Measurements from ENCODE around the gene STYK1. TPM values are rescaled to one million over a fixed set of nuclear protein-coding genes. Genes with fewer than 3 reads are reported as not detected.
"Not testable (repeated sequence)": the region's sequence is repeated elsewhere in the genome, so short reads cannot be mapped to it uniquely, and the experiment has no call there.

The STYK1 gene
- total RNA-seq, 1 donor from 2014 or later = not detected

DNA sequence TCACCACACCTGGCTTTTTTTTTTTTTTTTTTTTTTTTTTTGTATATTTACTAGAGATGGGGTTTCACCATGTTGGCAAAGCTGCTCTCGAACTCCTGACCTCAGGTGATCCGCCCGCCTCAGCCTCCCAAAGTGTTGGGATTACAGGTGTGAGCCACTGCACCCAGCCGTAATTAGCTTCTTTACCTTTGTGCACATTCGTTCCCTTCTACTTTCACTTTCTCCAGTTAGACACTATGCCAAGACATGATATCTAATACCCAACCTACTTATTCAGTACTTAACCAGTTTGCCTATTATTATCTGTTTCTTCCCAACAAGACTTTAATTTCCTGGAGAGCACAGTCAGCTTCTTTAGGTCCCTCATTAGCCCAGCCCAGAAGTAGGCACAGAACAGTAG, 5.3 kb downstream of the STYK1 start:
- Mint-ChIP-seq H3K4me1 (ENCODE audit: low read depth) (peaks cover 16% of the 10 kb centered on the region), H3K27me3 (ENCODE audit: low read depth) (peaks cover 53% of the 10 kb centered on the region), H3K4me3 (ENCODE audit: low read depth) (no peak overlapping the region), H3K36me3 (ENCODE audit: low read depth) (no peaks in the 10 kb centered on the region), H3K27ac (no peak overlapping the region), H3K9me3 (no peaks in the 10 kb centered on the region)
- DNase-seq (ENCODE audit: low spot score) = no peak
- intact Hi-C loops (cut with micrococcal nuclease) = no loop called here

DNA sequence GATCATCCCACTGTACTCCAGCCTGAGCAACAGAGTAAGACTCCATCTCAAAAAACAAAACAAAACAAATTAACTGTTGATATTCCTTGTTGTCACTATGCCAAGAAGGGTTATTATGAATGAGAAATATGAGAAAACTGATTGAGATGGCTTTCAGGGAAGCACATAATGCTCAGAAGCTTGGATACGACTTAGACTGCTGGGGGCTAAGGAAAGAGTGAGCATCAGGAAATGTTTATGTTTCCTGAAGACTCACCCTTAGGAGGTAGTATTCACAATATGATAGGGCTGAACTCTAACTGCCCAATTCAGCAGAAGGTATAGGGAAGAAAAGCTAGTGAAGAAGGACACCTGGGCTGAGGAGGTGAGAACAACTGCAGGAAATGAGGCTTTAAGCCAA, 6.3 kb downstream of the STYK1 start:
- no peak overlapping the region for H3K27ac Mint-ChIP-seq
- no peaks in the 10 kb centered on the region for H3K9me3 Mint-ChIP-seq
- H3K4me3 Mint-ChIP-seq (ENCODE audit: low read depth) = no peak overlapping the region
- peaks cover 11% of the 10 kb centered on the region for H3K4me1 Mint-ChIP-seq (ENCODE audit: low read depth)
- intact Hi-C loops (cut with micrococcal nuclease) = no loop called here
- H3K36me3 Mint-ChIP-seq (ENCODE audit: low read depth) = no peaks in the 10 kb centered on the region
- H3K27me3 Mint-ChIP-seq (ENCODE audit: low read depth) = peaks cover 50% of the 10 kb centered on the region
- DNase-seq (ENCODE audit: low spot score) = no peak

DNA sequence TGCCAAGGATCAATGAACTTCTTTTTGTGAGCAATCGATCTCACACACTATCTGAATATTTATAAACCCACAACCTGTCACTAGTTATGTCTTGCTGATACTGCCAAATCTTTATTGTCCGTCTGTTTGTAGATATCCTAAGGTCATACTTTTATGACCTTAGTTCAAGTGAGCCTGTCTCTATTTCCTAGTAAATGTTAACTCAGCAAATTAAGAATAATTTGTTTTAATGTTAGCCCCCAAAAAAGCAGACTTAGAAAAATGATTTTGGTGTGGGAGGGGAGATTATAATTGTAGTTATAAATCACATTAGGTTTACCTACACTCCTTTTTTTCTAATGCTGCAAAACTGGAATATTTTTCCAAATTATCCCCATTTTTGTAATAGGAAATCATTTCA, 9.4 kb downstream of the STYK1 start:
- H3K27ac Mint-ChIP-seq = no peak overlapping the region
- peaks cover 48% of the 10 kb centered on the region for H3K27me3 Mint-ChIP-seq (ENCODE audit: low read depth)
- no peak for DNase-seq (ENCODE audit: low spot score)
- intact Hi-C loops (cut with micrococcal nuclease) = no loop called here
- peaks cover 4% of the 10 kb centered on the region for H3K4me1 Mint-ChIP-seq (ENCODE audit: low read depth)
- no peaks in the 10 kb centered on the region for H3K9me3 Mint-ChIP-seq
- no peaks in the 10 kb centered on the region for H3K36me3 Mint-ChIP-seq (ENCODE audit: low read depth)
- no peak overlapping the region for H3K4me3 Mint-ChIP-seq (ENCODE audit: low read depth)

DNA sequence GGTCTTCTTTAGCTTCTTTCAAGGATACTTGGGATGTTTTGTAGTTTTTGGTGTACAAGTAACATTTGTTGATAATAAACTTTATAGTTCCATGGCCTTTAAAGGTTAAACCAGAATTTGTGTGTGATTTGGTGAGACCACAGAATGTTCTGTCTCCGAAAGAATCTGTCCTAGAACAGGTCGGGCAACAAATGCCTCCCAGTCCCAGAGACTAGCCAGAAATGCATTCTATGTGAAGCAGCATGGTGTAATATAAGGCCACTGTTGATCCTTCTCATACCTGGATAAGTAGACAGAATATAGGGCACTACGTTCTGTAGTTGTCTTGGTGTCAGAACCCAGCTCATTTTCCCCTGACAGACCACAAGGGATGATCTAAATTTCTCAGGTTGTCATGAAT, 10.0 kb downstream of the STYK1 start:
- Mint-ChIP-seq H3K27ac (no peak overlapping the region), H3K4me1 (ENCODE audit: low read depth) (peaks cover 4% of the 10 kb centered on the region), H3K27me3 (ENCODE audit: low read depth) (peaks cover 44% of the 10 kb centered on the region), H3K9me3 (no peaks in the 10 kb centered on the region), H3K36me3 (ENCODE audit: low read depth) (no peaks in the 10 kb centered on the region), H3K4me3 (ENCODE audit: low read depth) (no peak overlapping the region)
- no peak for DNase-seq (ENCODE audit: low spot score)
- intact Hi-C loops (cut with micrococcal nuclease) = no loop called here

DNA sequence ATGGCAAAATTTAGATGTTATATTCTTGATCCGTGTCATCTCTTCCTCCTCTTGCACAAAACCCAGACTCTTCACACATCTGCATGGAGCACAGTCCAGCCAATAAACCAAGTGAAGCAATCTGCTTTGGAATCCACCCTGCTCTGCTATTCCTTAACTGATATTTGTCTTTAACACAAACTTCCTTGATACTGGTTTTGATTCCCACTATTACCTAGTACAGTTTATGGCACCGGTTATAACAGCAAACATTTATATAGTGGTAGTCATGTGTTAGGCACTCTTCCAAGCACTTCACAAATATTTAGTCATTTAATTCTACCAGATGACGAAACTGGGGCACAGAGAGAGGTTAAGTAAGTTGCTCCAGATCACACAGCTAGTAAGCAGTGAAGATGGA, 12.5 kb downstream of the STYK1 start:
- intact Hi-C loops (cut with micrococcal nuclease) = no loop called here
- no peak for DNase-seq (ENCODE audit: low spot score)
- Mint-ChIP-seq H3K4me3 (ENCODE audit: low read depth) (no peak overlapping the region), H3K9me3 (no peaks in the 10 kb centered on the region), H3K36me3 (ENCODE audit: low read depth) (no peaks in the 10 kb centered on the region), H3K4me1 (ENCODE audit: low read depth) (no peaks in the 10 kb centered on the region), H3K27ac (no peak overlapping the region), H3K27me3 (ENCODE audit: low read depth) (peaks cover 37% of the 10 kb centered on the region)

DNA sequence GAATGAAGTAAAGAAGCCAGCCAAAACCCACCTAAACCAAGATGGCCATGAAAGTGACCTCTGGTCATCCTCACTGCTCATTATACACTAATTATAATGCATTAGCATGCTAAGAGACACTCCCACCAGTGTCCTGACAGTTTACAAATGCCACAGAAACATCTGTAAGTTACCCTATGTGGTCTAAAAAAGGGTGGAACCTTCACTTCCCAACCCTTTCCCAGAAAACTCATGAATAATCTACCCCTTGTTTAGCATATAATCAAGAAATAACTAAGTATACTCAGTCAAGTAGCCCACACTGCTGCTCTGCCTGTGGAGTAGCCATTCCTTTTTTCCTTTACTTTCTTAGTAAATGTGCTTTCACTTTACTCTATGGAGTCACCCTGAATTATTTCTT, 19.8 kb downstream of the STYK1 start:
- no peak for DNase-seq (ENCODE audit: low spot score)
- Mint-ChIP-seq H3K4me3 (ENCODE audit: low read depth) (no peak overlapping the region), H3K4me1 (ENCODE audit: low read depth) (no peaks in the 10 kb centered on the region), H3K9me3 (no peaks in the 10 kb centered on the region), H3K36me3 (ENCODE audit: low read depth) (no peaks in the 10 kb centered on the region), H3K27me3 (ENCODE audit: low read depth) (peaks cover 10% of the 10 kb centered on the region), H3K27ac (no peak overlapping the region)
- intact Hi-C loops (cut with micrococcal nuclease) = no loop called here

DNA sequence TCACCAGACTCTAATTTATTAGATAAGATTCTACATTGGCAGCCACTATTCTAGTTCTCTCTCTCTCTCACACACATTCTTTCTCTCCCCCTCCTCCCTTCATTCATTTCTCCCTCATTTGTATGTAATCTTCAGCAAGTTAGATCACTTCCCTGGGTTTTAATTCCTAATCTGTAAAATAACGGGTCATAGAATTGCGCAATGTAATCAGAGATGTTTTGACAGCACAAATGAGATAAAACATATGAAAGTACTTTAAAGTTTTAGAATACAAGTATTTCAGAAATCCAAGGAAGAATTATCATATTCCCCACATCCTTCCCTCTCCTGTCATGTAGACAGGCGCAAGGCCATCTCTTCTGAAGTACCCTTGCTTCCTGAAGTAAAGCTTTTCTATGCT, 21.7 kb downstream of the STYK1 start:
- Mint-ChIP-seq H3K4me1 (ENCODE audit: low read depth) (no peaks in the 10 kb centered on the region), H3K36me3 (ENCODE audit: low read depth) (no peaks in the 10 kb centered on the region), H3K4me3 (ENCODE audit: low read depth) (no peak overlapping the region), H3K9me3 (peaks cover 8% of the 10 kb centered on the region), H3K27ac (no peak overlapping the region), H3K27me3 (ENCODE audit: low read depth) (peaks cover 5% of the 10 kb centered on the region)
- intact Hi-C loops (cut with micrococcal nuclease) = no loop called here
- no peak for DNase-seq (ENCODE audit: low spot score)

DNA sequence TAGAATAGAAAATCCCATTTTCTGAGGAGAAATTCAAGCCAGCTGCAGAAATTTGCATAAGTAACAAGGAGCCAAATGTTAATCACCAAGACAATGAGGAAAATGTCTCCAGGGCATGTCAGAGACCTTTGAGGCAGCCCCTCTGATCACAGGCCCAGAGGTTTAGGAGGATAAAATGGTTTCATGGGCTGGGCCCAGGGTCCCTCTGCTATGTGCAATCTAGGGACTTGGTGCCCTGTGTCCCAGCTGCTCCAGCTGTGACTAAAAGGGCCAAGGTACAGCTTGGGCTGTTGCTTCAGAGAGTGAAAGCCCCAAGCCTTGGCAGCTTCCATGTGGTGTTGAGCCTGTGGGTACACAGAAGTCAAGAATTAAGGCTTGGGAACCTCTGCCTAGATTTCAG, 27.3 kb downstream of the STYK1 start:
- DNase-seq (ENCODE audit: low spot score); H3K4me1 Mint-ChIP-seq (ENCODE audit: low read depth); H3K36me3 Mint-ChIP-seq (ENCODE audit: low read depth); H3K4me3 Mint-ChIP-seq (ENCODE audit: low read depth); H3K27ac Mint-ChIP-seq; H3K27me3 Mint-ChIP-seq (ENCODE audit: low read depth); intact Hi-C loops (cut with micrococcal nuclease): not testable (repeated sequence)
- peaks cover 30% of the 10 kb centered on the region for H3K9me3 Mint-ChIP-seq

DNA sequence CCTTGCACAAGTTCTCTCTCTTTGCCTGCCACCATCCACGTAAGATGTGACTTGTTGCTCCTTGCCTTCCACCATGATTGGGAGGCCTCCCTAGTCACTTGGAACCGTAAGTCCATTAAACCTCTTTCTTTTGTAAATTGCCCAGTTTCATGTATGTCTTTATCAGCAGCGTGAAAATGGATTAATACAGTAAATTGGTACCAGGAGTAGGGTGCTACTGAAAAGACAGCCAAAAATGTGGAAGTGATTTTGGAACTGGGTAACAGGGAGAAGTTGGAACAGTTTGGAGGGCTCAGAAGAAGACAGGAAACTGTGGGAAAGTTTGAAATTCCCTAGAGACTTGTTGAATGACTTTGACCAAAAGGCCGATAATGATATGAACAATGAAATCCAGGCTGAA, 27.9 kb downstream of the STYK1 start:
- intact Hi-C loops (cut with micrococcal nuclease) = no loop called here
- peaks cover 30% of the 10 kb centered on the region for H3K9me3 Mint-ChIP-seq
- DNase-seq (ENCODE audit: low spot score) = no peak

DNA sequence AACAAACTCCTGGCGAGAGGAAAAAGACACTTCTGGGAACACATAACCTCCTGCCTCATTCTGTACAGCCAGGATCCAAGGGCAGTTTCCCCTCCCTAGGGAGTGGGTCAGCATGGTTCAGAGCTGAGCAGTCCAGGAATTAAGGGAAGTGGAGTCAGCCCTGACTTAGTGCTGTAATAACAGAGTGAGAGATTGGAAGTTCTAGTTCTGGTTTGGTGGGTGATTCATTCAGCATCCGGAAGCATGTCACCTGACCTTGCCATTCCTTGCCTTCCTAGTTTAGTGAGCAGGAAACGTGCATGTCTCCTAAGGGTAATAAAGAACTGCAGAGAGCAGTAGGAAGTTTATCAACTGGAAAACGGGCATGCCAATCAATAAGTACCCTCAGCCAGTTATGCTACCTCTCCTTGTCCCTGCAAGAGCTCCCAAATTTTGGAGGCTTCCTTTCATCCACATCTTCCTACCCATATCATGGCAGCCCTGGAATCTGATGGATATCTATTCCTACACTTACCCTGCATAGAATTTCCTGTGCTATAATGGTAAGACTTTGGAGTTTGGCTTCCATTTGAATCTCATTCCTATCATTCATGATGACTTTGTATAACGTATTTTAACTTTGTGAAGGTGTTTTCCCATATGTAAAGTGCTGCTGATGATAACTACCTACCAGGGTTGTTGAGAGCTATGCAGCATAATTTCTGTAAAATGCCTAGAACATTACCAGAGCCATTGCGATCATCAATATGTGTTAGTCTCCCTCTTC, 31.9 kb downstream of the STYK1 start:
- H3K4me1 Mint-ChIP-seq (ENCODE audit: low read depth) = no peaks in the 10 kb centered on the region
- no peak overlapping the region for H3K4me3 Mint-ChIP-seq (ENCODE audit: low read depth)
- H3K27me3 Mint-ChIP-seq (ENCODE audit: low read depth) = peaks cover 12% of the 10 kb centered on the region
- DNase-seq (ENCODE audit: low spot score) = no peak
- intact Hi-C loops (cut with micrococcal nuclease) = no loop called here
- no peak overlapping the region for H3K27ac Mint-ChIP-seq
- peaks cover 22% of the 10 kb centered on the region for H3K9me3 Mint-ChIP-seq
- no peaks in the 10 kb centered on the region for H3K36me3 Mint-ChIP-seq (ENCODE audit: low read depth)

More for the DNA sequence above, 27.9 kb downstream of the STYK1 start:
- Mint-ChIP-seq H3K27me3 (ENCODE audit: low read depth) (peaks cover 6% of the 10 kb centered on the region), H3K27ac (no peak overlapping the region), H3K36me3 (ENCODE audit: low read depth) (no peaks in the 10 kb centered on the region), H3K4me3 (ENCODE audit: low read depth) (no peak overlapping the region), H3K4me1 (ENCODE audit: low read depth) (no peaks in the 10 kb centered on the region)

DNA sequence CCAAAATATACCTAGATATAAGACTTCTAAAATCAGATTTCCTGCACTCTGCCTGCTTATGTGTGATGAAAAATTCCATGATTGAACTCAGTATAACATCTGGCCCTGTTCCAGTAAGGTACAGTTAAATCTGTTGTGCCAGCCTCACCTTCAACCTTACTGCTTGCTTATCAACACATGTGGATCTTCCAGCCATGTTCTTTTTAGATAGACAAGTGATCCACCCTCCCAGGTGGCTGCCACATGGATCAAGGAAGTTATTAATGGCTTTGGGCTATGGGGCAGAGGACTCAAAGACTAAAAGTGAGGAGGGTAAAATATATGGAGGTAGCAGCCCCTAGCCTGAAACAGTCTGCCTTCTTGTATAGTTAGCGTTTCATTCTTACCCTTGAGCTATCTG, 35.1 kb downstream of the STYK1 start:
- no peaks in the 10 kb centered on the region for H3K36me3 Mint-ChIP-seq (ENCODE audit: low read depth)
- intact Hi-C loops (cut with micrococcal nuclease) = no loop called here
- DNase-seq (ENCODE audit: low spot score) = no peak
- no peaks in the 10 kb centered on the region for H3K9me3 Mint-ChIP-seq
- H3K27ac Mint-ChIP-seq = no peak overlapping the region
- H3K4me3 Mint-ChIP-seq (ENCODE audit: low read depth) = no peak overlapping the region
- H3K27me3 Mint-ChIP-seq (ENCODE audit: low read depth) = peaks cover 32% of the 10 kb centered on the region
- no peaks in the 10 kb centered on the region for H3K4me1 Mint-ChIP-seq (ENCODE audit: low read depth)

DNA sequence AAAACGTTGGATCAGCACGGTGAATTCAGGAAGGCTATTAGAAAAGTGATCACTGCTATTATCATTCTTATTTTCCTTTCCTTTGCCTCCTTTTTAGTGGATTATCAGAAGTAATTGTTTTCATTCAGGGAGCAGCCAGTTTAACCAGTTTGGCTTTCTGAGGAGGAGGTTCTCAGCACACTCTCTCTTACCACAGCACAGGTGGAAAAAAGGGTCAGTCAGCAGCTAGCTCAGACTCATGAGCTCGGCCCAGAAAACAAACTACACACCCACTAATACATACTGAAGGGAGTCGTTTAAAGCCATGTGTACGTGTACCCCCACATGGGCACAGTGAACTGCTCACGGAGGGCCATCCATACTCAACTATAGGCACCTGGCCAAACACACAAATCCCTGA, 37.2 kb downstream of the STYK1 start:
- intact Hi-C loops (cut with micrococcal nuclease) = no loop called here
- DNase-seq (ENCODE audit: low spot score) = no peak
- no peak overlapping the region for H3K27ac Mint-ChIP-seq
- H3K9me3 Mint-ChIP-seq = no peaks in the 10 kb centered on the region
- no peaks in the 10 kb centered on the region for H3K4me1 Mint-ChIP-seq (ENCODE audit: low read depth)
- no peaks in the 10 kb centered on the region for H3K36me3 Mint-ChIP-seq (ENCODE audit: low read depth)
- H3K27me3 Mint-ChIP-seq (ENCODE audit: low read depth) = peaks cover 39% of the 10 kb centered on the region
- H3K4me3 Mint-ChIP-seq (ENCODE audit: low read depth) = no peak overlapping the region

DNA sequence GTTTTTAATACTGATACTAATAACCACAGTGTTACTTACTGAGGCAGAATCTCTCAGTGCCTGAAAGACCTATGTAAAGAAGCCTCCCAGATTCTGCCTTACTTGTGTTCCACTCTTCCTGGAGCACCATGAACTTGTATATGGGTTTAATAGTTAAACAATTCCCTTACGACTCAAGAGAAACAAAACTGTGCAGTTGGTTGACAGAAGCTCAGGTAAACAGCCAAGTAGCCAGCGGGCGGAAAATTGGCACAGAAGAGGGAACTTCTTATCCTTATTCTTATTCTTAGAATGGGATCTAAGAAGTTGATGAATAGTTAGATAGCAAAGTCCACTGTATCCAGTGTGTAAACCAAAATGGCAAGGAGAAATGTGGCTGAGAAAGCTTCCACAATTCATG, 37.7 kb downstream of the STYK1 start:
- no peaks in the 10 kb centered on the region for H3K36me3 Mint-ChIP-seq (ENCODE audit: low read depth)
- H3K9me3 Mint-ChIP-seq = no peaks in the 10 kb centered on the region
- H3K27ac Mint-ChIP-seq = no peak overlapping the region
- H3K4me1 Mint-ChIP-seq (ENCODE audit: low read depth) = no peaks in the 10 kb centered on the region
- H3K27me3 Mint-ChIP-seq (ENCODE audit: low read depth) = peaks cover 36% of the 10 kb centered on the region
- intact Hi-C loops (cut with micrococcal nuclease) = no loop called here
- no peak for DNase-seq (ENCODE audit: low spot score)
- no peak overlapping the region for H3K4me3 Mint-ChIP-seq (ENCODE audit: low read depth)

DNA sequence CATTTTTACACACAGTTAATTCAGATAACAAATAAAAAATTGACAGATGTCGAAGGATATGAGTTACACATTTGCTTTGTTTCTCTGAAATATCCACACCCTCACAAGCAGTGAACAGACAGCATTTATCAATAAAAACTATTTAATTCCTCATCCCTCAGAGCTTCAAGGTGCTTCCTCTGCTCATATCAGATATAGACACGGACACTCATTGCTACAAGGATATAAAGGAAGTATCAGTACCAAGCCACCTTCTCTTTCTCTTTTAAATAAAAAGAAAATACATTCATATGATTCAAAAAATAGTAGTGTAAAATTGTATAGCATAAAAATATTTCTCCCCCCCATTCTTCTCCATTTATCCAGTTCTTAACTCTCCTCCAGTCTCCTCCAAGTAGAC, 38.5 kb downstream of the STYK1 start:
- intact Hi-C loops (cut with micrococcal nuclease) = no loop called here
- H3K27me3 Mint-ChIP-seq (ENCODE audit: low read depth) = peaks cover 35% of the 10 kb centered on the region
- no peaks in the 10 kb centered on the region for H3K9me3 Mint-ChIP-seq
- no peaks in the 10 kb centered on the region for H3K4me1 Mint-ChIP-seq (ENCODE audit: low read depth)
- no peak overlapping the region for H3K27ac Mint-ChIP-seq
- H3K36me3 Mint-ChIP-seq (ENCODE audit: low read depth) = no peaks in the 10 kb centered on the region
- no peak for DNase-seq (ENCODE audit: low spot score)
- no peak overlapping the region for H3K4me3 Mint-ChIP-seq (ENCODE audit: low read depth)

All from activated T-helper 2 cell treated with anti-CD3 and anti-CD28 coated beads, Interferon-gamma antibody, Interleukin-2, Interleukin-4, amounts not matched to agents 10 μg/mL and 5 μg/mL and 100 μg/mL, durations not matched to agents 14 hours and 24 hours and 36 hours (primary cell).